SK-N-SH treated with all-trans-retinoic acid at 6 μM for 48 hours (cell line): ENCODE results near the gene PHF19.

Experiments
- ATAC-seq: fragments of 200-7000 bp; cut with Tn5 transposase; 3 replicates; pipeline ENCODE4 v1.9.1; 2020; ENCODE audit warnings: mild to moderate bottlenecking, moderate library complexity
- ARNTL ChIP-seq: fragments of 450-650 bp; formaldehyde crosslinking; IDR thresholded peaks from 2 replicates; pipeline ENCODE4 v1.5.0; 2020; ENCODE audit warnings: low read depth, mild to moderate bottlenecking, moderate library complexity, borderline replicate concordance
- BACH2 ChIP-seq: fragments of 250-450 bp; sonication (Bioruptor Pico); IDR thresholded peaks from 2 replicates; pipeline ENCODE4 v1.9.0; 2021; ENCODE audit warnings: mild to moderate bottlenecking, borderline replicate concordance
- CSRNP3 ChIP-seq: fragments of 250-450 bp; sonication (Bioruptor Pico); IDR thresholded peaks from 2 replicates; pipeline ENCODE4 v1.5.1; 2021; ENCODE audit warnings: mild to moderate bottlenecking, moderate library complexity
- ESRRG ChIP-seq: fragments of 250-450 bp; sonication (Bioruptor Pico); IDR thresholded peaks from 2 replicates; pipeline ENCODE4 v1.6.1; 2021; ENCODE audit warnings: mild to moderate bottlenecking
- GLIS3 ChIP-seq: fragments of 250-450 bp; sonication (Bioruptor Pico); IDR thresholded peaks from 2 replicates; pipeline ENCODE4 v1.5.0; 2020; ENCODE audit warnings: mild to moderate bottlenecking, moderate library complexity
- ISL1 ChIP-seq: fragments of 250-450 bp; sonication (Bioruptor Pico); IDR thresholded peaks from 2 replicates; pipeline ENCODE4 v2.1.2; 2022; ENCODE audit warnings: mild to moderate bottlenecking, moderate library complexity
- OSR1 ChIP-seq: fragments of 250-450 bp; sonication (Bioruptor Pico); IDR thresholded peaks from 2 replicates; pipeline ENCODE4 v1.8.0; 2022; ENCODE audit warnings: moderate library complexity, mild to moderate bottlenecking, inconsistent platforms
- PPARA ChIP-seq: fragments of 250-450 bp; sonication (Bioruptor Pico); IDR thresholded peaks from 2 replicates; pipeline ENCODE4 v1.5.0; 2020; ENCODE audit warnings: mild to moderate bottlenecking, borderline replicate concordance
- RARB ChIP-seq: fragments of 250-450 bp; sonication (Bioruptor Pico); IDR thresholded peaks from 2 replicates; pipeline ENCODE4 v1.8.0; 2021; ENCODE audit warnings: mild to moderate bottlenecking, moderate library complexity
- SNAI2 ChIP-seq: fragments of 250-450 bp; sonication (Bioruptor Pico); IDR thresholded peaks from 2 replicates; pipeline ENCODE4 v1.5.0; 2020; ENCODE audit warnings: mild to moderate bottlenecking, moderate library complexity
- TOX ChIP-seq: fragments of 250-450 bp; sonication (Bioruptor Pico); IDR thresholded peaks from 2 replicates; pipeline ENCODE4 v1.8.0; 2021; ENCODE audit warnings: mild to moderate bottlenecking, moderate library complexity, borderline replicate concordance
- ZC3H10 ChIP-seq: fragments of 250-450 bp; sonication (Bioruptor Pico); IDR thresholded peaks from 2 replicates; pipeline ENCODE4 v1.5.1; 2021; ENCODE audit warnings: mild to moderate bottlenecking, moderate library complexity
- ZFP3 ChIP-seq: fragments of 250-450 bp; sonication (Bioruptor Pico); IDR thresholded peaks from 2 replicates; pipeline ENCODE4 v1.5.0; 2020; ENCODE audit warnings: mild to moderate bottlenecking, moderate library complexity
- ZNF565 ChIP-seq: fragments of 450-650 bp; formaldehyde crosslinking; conservative IDR thresholded peaks from 2 replicates; pipeline ENCODE4 v1.5.0; 2020; ENCODE audit warnings: low read depth, mild to moderate bottlenecking, moderate library complexity
- ZNF70 ChIP-seq: fragments of 450-650 bp; formaldehyde crosslinking; IDR thresholded peaks from 2 replicates; pipeline ENCODE4 v1.5.0; 2020; ENCODE audit warnings: mild to moderate bottlenecking, moderate library complexity
- ZNF8 ChIP-seq: fragments of 450-650 bp; formaldehyde crosslinking; IDR thresholded peaks from 2 replicates; pipeline ENCODE4 v1.5.0; 2020; ENCODE audit warnings: mild to moderate bottlenecking, moderate library complexity
- TF ChIP-seq, protein P1 (sequence below): fragments of 250-450 bp; sonication (Bioruptor Pico); IDR thresholded peaks from 2 replicates; pipeline ENCODE4 v1.8.0; 2021; ENCODE audit warnings: low read depth, mild to moderate bottlenecking, moderate library complexity, borderline replicate concordance
- TF ChIP-seq, protein P2 (sequence below): fragments of 250-450 bp; sonication (Bioruptor Pico); IDR thresholded peaks from 2 replicates; pipeline ENCODE4 v1.8.0; 2020; ENCODE audit warnings: mild to moderate bottlenecking, moderate library complexity, borderline replicate concordance
- TF ChIP-seq, protein P3 (sequence below): fragments of 250-450 bp; sonication (Bioruptor Pico); IDR thresholded peaks from 2 replicates; pipeline ENCODE4 v1.5.1; 2020; ENCODE audit warnings: low read depth, mild to moderate bottlenecking, moderate library complexity
- TF ChIP-seq, protein P4 (sequence below): fragments of 250-450 bp; sonication (Bioruptor Pico); IDR thresholded peaks from 2 replicates; pipeline ENCODE4 v1.5.0; 2020; ENCODE audit warnings: mild to moderate bottlenecking, moderate library complexity

Gene PHF19

GRCh38 chr9:120911295-120911837, 34.4 kb upstream of the PHF19 start (continued):
- TF ChIP-seq, protein P1, sequence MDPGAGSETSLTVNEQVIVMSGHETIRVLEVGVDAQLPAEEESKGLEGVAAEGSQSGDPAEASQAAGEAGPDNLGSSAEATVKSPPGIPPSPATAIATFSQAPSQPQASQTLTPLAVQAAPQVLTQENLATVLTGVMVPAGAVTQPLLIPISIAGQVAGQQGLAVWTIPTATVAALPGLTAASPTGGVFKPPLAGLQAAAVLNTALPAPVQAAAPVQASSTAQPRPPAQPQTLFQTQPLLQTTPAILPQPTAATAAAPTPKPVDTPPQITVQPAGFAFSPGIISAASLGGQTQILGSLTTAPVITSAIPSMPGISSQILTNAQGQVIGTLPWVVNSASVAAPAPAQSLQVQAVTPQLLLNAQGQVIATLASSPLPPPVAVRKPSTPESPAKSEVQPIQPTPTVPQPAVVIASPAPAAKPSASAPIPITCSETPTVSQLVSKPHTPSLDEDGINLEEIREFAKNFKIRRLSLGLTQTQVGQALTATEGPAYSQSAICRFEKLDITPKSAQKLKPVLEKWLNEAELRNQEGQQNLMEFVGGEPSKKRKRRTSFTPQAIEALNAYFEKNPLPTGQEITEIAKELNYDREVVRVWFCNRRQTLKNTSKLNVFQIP (CRISPR knock-in tag): no peak
- TF ChIP-seq GLIS3 (CRISPR knock-in tag): no peak
- TF ChIP-seq CSRNP3 (CRISPR knock-in tag): no peak
- TF ChIP-seq, protein P2, sequence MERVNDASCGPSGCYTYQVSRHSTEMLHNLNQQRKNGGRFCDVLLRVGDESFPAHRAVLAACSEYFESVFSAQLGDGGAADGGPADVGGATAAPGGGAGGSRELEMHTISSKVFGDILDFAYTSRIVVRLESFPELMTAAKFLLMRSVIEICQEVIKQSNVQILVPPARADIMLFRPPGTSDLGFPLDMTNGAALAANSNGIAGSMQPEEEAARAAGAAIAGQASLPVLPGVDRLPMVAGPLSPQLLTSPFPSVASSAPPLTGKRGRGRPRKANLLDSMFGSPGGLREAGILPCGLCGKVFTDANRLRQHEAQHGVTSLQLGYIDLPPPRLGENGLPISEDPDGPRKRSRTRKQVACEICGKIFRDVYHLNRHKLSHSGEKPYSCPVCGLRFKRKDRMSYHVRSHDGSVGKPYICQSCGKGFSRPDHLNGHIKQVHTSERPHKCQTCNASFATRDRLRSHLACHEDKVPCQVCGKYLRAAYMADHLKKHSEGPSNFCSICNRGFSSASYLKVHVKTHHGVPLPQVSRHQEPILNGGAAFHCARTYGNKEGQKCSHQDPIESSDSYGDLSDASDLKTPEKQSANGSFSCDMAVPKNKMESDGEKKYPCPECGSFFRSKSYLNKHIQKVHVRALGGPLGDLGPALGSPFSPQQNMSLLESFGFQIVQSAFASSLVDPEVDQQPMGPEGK: no peak
- no peak for TF ChIP-seq ZC3H10 (CRISPR knock-in tag)
- no peak for TF ChIP-seq SNAI2
- no peak for TF ChIP-seq ESRRG (CRISPR knock-in tag)
- no peak for TF ChIP-seq ZNF8 (CRISPR knock-in tag)
- no peak for TF ChIP-seq BACH2 (CRISPR knock-in tag)

DNA sequence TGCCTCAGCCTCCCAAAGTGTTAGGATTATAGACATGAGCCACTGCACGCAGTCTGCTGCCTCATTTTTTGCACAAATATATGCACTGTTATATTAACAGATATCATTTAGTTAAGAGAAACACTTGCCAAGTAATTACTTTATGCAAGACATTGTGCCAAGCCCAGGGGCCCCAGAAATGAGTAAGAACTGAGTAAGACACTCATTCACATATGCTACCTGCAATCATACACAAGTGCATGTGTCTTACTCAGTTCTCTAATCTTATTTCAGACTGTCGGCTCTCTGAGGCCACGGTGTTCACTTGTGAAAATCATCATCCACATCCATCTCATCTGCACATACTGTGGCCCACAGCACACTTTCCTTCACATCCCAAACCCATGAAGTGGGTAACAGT, 33.7 kb upstream of the PHF19 start:
- no peak for ATAC-seq
- TF ChIP-seq ZNF565 (CRISPR knock-in tag): no peak
- no peak for TF ChIP-seq ZC3H10 (CRISPR knock-in tag)
- TF ChIP-seq ZNF70 (CRISPR knock-in tag): no peak
- TF ChIP-seq BACH2 (CRISPR knock-in tag): no peak
- TF ChIP-seq RARB (CRISPR knock-in tag): no peak
- TF ChIP-seq, protein P3, sequence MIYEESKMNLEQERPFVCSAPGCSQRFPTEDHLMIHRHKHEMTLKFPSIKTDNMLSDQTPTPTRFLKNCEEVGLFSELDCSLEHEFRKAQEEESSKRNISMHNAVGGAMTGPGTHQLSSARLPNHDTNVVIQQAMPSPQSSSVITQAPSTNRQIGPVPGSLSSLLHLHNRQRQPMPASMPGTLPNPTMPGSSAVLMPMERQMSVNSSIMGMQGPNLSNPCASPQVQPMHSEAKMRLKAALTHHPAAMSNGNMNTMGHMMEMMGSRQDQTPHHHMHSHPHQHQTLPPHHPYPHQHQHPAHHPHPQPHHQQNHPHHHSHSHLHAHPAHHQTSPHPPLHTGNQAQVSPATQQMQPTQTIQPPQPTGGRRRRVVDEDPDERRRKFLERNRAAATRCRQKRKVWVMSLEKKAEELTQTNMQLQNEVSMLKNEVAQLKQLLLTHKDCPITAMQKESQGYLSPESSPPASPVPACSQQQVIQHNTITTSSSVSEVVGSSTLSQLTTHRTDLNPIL: no peak
- no peak for TF ChIP-seq GLIS3 (CRISPR knock-in tag)
- no peak for TF ChIP-seq ESRRG (CRISPR knock-in tag)
- TF ChIP-seq, protein P1 (CRISPR knock-in tag): no peak
- no peak for TF ChIP-seq ZFP3 (CRISPR knock-in tag)
- TF ChIP-seq, protein P4, sequence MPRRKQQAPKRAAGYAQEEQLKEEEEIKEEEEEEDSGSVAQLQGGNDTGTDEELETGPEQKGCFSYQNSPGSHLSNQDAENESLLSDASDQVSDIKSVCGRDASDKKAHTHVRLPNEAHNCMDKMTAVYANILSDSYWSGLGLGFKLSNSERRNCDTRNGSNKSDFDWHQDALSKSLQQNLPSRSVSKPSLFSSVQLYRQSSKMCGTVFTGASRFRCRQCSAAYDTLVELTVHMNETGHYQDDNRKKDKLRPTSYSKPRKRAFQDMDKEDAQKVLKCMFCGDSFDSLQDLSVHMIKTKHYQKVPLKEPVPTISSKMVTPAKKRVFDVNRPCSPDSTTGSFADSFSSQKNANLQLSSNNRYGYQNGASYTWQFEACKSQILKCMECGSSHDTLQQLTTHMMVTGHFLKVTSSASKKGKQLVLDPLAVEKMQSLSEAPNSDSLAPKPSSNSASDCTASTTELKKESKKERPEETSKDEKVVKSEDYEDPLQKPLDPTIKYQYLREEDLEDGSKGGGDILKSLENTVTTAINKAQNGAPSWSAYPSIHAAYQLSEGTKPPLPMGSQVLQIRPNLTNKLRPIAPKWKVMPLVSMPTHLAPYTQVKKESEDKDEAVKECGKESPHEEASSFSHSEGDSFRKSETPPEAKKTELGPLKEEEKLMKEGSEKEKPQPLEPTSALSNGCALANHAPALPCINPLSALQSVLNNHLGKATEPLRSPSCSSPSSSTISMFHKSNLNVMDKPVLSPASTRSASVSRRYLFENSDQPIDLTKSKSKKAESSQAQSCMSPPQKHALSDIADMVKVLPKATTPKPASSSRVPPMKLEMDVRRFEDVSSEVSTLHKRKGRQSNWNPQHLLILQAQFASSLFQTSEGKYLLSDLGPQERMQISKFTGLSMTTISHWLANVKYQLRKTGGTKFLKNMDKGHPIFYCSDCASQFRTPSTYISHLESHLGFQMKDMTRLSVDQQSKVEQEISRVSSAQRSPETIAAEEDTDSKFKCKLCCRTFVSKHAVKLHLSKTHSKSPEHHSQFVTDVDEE: no peak

- peak; percentile 25; the same call in 1 of the 3 replicates for ATAC-seq
- TF ChIP-seq, protein P3: no peak
- TF ChIP-seq PPARA (CRISPR knock-in tag): no peak
- TF ChIP-seq, protein P1 (CRISPR knock-in tag): no peak
- no peak for TF ChIP-seq OSR1 (CRISPR knock-in tag)
- no peak for TF ChIP-seq ZNF8 (CRISPR knock-in tag)
- TF ChIP-seq SNAI2: no peak
- no peak for TF ChIP-seq ISL1 (CRISPR knock-in tag)
- no peak for TF ChIP-seq BACH2 (CRISPR knock-in tag)
- TF ChIP-seq ARNTL (CRISPR knock-in tag): no peak
- TF ChIP-seq, protein P2: no peak
- no peak for TF ChIP-seq ZNF565 (CRISPR knock-in tag)
- TF ChIP-seq ZFP3 (CRISPR knock-in tag): no peak
- TF ChIP-seq TOX (CRISPR knock-in tag): no peak
Measured at GRCh38 chr9:120909904-120910303, 32.9 kb upstream of the PHF19 start.
